ENCODE results near the gene ID2.

Gene ID2

DNA sequence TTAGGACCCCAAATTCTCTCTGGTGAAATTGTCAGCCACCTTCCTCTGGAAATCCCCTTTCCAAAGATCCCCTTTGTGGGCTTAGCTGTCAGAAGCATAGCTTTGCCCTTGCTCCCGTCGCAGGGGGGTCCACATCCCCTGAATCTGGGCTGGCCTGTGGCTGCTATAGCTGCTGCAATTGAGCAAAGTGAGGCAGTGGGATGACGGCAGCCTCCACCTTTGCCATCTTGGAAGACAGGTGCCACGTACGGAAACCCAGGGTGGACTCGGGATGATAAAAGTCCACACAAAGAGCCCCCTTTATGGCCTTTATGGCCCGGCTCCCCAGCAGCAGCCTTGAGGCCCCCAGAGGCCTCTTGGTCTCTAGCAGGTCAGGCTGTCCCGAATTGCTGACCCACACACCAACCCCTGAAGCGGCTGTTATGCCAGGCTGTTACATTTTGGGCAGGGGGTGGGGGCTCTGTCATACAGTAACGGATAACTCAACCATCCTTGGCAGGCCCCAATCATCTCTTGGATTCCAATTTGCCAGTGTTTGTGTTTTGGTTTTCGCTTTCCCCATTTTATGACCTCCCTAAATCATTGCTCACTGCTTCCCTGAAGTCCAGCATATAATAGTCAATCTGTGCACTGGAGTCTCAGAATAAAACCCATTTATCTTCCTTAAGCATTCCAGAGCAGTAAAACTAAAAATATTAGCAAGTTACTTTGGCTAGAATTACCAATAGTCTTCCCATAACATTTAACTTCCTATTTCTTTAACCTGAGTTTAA, 33.2 kb upstream of the ID2 start:
- DNase-seq = no peak

DNA sequence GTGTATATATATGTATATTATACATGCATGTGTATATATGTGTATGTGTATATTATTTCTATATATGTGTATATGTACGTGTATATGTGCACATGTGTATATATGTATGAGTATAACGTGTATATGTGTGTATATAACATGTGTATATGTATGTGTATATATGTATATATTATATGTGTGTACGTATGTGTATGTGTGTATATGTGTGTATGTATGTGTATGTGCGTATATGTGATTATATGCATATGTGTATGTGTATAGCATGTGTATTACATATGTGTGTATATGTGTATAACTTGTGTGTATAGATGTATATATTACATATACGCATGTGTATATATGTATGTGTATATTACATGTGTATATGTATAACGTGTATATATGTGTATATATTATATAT, 32.1 kb upstream of the ID2 start:
- no peak for DNase-seq

DNA sequence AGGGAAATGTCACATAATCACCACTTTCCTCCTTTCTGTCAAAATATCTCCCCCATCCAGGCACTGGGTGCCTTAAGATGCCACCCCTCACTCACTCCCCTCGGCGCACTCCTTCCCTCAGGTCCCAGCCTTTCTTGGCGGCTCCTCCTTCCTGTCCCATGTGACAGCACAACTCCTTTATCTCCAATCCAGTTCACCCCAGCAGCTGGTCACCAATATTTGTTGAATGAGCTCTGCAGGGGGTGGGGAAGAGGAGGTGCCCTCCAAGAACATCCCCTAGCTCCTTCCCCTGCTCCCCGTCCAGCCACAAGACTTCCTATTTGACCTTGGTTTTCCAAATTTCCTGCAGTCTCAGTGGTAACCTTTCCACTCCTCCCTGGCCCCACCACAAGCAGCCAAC, 31.6 kb upstream of the ID2 start:
- no peak for DNase-seq

DNA sequence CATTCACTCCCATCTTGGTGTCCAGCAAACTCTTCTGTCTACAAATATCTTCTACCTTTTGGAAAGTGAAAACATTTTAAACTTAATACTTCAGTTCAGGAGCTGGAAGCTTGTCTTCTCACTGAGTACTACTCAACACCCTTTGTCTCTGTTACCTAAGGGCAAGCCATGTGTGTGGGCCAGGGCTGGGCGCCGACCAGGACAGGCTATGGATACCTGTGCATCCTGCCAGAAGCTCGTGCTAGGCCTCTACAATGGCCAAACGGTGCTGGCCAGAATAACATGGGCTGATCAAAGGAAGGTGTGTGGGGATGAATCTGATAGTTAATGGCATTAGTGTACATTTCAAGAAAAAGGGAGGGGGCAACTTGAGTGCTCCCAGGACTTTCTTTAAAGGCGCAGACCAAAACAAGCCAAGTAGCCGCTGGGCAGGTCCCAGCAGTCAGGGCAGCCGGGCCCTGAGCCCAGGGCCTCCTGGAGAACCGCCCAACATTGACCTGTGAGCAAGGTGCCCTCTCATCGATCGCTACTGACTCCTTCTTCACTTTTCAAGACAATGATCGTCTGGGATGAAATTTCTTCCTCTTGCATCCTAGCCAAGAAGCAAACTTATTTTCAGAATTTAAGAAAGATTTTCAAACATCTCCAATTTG, 29.0 kb upstream of the ID2 start:
- no peak for DNase-seq

DNA sequence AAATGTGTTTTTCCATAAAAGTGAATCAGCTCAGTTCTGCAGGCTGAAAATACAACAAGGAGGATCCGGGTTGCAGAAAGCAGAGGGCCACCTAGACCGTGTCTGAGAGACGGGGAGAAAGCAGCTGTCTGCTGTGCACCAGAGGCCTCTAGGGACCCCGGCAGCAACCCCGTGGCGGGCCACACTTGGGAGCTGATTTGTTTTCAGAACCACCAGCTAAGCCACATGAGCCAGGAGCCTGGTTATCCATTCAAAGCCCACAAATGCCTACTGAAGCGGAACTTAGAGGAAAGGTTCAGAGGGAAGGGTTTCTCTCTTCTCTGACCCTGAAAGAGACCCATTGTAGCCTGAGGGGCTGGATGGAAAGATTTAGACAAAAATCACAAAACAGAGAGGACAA, 28.4 kb upstream of the ID2 start:
- no peak for DNase-seq

DNA sequence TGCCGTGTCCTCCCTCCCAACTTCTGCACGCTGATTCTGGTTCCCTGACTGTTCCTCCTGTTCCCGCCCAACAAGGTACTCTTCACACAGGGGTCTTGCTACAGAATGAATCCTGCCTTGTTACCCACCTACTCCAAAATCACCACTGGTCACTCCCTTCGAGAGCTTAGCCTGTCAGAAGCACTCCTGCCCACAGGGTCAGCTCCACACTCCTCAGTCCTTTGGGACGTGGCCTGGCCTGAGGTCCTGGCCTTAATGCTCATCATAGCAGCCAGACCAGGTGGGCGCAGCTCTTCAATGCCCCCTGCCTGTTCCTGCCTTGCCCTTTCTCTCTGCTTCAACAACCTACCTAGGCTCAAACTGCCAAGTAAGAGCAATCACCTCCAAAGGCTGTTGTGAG, 27.8 kb upstream of the ID2 start:
- no peak for DNase-seq

DNA sequence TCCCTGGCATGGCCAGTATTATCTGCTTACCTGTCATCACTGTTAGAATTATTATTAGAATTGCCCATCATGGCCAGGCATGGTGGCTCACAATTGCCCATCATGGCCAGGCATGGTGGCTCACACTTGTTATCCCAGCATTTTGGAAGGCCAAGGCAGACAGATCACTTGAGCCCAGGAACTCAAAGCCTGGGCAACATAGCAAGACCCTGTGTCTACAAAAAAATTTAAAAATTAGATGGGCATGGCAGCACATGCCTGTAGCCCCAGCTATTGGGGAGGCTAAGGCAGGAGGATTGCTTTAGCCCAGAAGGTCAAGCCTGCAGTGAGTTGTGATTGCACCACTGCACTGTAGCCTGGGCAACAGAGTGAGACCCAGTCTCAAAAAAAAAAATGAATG, 27.4 kb upstream of the ID2 start:
- DNase-seq = no peak

DNA sequence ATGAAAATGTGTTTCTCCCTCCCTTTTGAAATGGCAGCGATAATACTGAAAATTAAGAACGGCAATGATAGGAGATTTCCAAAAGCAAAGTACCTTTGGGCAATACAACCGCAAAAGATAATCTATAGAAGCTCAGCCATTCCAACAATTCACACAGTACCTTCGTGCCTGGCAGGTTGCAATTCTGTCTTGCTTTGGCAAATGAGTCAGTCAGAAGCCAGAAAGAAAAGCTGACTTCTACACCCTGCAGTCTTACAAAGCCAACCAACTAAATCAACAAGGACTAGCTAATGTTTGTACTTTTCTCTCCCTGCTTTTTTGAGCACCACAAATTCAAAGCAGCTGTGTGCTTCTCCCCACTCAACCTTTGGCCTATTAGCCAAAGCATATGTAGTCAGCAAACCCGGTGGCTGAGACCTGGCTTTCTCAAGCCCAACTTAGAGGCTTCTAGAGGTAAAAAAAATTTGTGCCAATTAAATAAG, 25.7 kb upstream of the ID2 start:
- DNase-seq = no peak

DNA sequence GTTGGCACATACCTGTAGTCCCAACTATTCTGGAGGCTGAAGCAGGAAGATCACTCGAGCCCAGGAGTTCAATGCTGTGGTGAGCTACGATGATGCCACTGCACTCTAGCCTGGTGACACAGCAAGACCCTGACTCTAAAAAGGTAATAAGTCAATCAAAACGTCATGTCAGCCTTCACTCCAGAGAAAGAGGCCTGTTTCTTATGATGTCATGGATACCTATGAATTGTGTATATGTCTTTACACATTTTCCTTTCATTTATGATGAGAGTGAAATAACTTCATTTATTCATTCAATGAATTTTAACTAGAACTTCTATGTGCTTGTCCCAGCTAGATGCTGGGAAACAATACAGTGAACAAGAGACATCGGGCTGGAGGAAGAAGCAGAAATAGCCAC, 25.0 kb upstream of the ID2 start:
- no peak for DNase-seq

DNA sequence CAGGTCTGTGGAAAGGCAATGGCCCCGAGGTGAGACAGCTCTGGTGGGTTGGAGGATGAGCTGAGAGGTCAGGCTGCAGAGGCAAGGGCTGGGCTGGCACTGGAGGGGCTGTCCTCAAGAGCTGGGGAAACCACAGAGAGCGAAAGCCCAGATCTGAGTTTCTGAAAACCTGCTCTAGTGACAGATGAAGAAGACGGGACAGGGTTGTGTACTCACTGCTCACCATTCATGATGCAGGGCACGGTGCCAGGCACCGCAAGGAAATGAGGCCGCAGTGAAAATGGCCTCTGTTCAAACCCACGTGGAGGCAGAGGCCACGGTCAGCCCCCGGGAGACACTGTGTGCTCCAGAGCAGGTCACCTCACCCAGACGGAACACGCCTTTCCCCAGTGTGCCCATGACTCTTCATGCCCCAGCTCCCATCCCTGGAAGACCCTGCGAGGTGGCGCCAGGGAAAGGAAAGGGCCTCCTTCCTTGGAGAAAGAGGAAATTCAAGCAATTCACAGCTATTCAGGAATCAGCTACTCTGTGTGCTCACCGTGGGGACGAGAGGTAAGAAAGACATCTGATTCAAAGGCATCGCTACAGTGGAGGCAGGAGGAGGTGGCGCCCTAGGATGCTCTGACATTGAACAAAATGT, 24.3 kb upstream of the ID2 start:
- no peak for DNase-seq

DNA sequence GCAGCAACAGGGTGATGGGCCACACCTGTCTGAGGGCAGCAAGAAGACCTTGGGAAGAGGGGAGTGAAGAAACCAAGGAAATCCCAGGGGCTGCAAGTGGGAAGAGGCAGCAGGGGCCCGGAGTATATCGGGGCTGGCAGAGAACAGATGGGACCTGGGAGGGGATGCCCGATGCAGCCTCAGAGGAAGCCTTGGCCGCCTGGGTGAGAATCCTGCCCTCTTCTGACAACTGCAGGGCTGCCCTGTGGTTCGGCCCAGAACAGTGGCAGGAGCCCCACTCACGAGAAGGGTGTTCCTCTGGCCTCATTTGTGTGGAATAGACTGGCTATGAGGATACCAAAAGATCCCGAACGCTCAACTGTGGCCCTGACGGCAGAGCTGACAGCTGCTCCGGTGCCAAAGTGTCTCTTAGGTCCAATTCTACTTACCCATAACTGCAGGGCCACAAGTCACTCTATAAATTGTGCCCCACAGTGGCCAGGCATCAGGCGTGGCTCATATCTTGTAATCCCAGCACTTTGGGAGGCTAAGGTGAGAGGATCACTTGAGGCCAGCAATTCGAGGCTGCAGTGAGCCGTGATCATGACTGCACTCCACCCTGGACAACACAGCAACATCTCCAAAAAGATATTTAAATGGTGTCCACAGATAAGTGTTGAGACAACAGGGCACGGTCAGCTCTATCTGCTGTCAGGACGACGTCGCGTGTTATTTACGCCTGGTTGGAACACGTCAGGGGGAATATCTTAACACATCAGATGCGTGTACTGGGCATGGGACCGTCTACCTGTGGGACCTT, 23.6 kb upstream of the ID2 start:
- DNase-seq = no peak

DNA sequence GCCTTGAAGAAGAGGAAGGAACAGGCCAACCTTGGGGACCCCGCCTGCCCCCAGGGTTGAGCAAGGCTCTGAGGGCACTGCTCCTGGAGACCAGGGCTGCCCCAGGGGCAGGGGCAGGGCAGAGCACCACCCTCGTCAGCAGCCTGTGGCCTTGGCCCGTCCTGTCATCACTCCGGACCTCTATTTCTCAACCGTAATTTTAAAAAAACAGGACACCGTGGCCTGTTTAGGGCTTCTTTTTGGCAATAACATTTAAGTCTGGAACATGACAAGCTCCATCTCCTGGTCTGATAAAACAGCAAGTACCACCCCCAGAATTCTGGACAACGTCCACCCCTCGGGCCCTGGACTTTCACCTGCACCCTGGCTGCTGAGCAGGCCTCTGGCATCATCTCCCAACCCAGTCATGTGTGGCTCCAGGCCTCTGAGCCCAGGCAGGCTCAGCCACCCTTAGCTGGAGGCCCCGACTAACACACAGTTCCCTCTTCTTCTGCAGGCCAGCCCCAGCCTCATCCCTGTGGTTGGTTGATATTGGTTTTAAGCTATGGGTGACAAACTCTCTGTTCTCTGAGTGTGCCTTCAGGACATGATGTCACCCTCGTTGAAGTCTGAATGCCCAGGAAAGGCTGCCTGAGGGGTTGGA, 22.6 kb upstream of the ID2 start:
- no peak for DNase-seq

DNA sequence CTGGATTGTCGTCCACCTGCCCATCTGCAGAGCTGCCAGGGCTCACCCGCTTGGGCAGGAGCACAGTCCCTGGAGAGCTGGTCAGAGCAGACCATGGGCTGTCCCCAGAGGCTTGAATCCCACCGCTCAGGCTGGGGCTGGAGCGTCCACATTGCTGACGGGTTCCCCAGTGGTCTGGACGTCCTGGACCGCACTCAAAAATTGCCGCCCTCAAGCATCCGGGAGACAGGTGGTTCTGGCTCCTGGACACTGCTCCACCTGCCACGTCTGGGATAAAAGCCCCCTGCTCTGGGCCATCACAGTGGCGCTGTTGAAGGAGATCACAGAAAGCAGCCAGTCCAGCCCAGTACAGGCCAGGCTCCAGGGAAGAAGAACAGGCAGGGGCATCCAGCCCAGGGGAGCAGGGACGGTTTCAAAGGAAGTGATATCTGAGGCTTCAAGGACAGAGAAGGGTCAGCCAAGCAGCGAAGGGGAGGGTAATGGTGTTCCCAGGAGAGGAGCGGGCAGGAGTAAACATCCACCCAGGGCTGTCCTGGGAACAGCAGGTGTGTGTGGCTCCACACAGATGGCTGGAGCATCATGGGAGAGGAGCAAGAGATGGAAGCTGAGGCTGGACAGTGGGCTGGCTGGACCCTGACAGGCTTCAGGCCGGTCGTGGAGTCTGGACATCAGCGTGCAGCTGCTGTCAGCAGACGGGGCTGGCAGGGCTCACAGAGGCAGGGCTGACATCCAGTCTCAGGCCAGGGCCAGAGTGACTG, 21.9 kb upstream of the ID2 start:
- no peak for DNase-seq

DNA sequence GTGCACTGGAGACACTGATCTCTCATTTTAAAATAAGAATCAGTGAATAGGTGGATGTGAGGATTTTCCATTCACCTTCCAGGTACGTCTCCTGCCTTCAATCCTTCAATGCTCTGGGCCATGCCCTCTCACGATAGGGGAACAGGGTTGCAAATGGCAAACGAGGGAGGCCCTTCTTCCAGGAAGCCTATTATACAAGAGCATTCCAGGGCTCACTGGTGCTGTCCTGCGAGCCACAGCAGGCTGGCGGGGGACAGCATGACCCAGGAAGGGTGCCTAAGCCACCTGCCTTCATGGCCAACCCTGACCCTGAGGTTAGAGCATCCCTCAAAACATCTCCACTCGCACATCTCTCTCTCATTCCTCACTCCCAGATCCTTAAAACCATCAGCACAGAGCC, 20.6 kb upstream of the ID2 start:
- no peak for DNase-seq

DNA sequence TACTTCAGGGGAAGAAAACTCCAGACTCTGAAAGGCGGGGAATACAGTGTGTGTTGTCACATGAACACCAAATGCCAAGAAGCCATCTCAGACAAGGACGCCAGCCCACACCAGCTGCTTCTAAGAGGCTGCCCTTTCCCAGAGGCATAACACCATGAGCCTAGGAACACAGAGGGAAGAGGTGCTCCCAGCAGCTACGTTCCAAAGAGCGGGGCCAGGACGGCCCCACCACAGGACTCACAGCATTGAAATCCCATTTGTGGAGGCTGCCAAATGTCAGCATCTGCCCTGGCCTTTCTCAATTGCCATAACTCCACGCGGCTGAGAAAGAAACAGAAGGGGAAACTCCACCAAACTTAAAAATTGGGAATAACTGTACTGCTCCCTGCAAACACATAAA, 20.1 kb upstream of the ID2 start:
- no peak for DNase-seq

DNA sequence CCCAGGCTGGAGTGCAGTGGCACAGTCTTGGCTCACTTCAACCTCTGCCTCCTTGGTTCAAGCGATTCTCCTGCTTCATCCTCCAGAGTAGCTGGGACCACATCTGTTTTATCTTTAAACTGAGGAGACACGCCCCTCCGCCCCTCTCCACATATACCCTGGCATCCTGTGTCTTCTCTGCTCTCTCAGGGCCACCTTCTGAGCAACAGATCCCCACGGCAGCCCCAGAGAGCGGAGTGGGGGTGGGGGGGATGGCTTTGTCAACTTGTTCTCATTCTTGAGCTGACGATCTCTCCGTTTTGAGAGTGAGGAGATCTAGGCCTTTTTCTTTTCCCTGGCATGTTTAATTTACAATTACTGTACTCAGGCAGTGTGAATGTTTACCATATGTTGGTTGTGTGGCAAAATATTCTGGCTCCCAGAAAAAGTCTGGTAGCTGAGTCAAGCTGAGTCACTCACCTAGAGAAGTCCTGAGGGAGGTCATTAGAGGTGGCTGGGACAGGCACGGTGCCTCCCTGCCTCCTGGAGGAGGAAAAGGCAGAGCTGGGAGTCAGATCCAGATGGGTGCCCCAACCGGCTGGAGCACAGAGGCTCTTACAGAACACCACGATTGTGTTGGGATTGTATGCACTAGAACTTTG, 19.5 kb upstream of the ID2 start:
- DNase-seq = peak; percentile 6

DNA sequence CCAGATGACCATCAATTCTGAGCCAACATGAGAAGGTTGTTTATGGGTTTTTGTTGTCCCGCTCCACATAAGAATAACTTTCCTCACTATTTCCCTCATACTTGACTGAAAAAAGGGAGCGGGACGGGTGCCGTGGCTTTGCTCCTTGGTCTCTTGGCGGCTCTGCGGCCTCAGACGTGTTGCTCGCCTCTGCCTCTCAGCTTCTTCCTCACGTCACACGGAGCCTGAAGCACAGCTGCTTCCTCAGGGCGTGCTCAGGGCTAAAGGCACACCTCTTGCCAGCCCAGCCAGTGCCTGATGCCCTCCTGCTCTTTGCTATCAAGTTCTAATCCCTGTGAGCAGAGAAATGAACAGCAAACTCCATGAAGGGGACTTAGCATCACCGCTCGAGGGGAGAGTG, 17.9 kb upstream of the ID2 start:
- no peak for DNase-seq

DNA sequence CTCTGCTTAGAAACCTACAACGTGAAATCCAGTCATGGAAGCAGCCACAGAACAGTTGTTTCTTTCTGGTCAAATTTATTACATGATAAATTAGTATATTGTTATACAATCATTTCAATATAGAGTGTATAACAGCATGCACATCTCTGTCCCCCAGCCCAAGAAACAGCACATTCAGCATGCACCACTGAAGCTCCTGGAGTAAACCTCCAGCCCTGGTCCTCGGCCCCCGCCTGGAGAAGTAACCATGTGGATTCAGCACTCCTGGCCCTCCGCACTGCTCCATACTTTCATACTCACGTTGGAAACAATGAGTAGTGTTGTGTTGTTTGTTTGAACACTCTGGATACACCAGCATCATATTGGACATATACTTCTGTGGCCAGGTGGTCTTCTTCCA, 15.3 kb upstream of the ID2 start:
- DNase-seq = no peak

DNA sequence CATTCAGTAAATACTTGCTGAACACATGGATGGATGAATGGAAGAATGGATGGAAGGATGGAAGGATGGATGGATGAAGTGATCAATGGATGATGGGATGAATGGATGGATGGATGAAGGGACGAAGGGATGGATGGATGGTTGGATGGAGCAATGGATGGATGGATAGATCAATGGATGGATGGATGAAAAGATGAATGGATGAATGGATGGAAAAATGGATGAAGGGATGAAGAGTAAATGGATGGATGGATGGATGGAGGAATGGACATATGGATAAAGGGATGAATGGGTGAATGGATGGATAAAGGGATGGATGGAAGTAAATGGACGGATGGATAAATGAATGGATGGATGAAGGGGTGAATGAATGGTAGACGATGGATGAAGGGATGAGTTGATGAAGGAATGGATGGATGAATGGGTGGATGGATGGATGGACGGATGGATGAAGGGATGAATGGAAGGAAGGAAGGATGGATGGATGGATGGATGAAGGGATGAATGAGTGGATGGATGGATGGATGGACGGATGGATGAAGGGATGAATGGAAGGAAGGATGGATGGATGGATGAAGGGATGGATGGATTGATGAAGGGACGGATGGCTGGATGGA, 13.9 kb upstream of the ID2 start:
- DNase-seq = no peak

DNA sequence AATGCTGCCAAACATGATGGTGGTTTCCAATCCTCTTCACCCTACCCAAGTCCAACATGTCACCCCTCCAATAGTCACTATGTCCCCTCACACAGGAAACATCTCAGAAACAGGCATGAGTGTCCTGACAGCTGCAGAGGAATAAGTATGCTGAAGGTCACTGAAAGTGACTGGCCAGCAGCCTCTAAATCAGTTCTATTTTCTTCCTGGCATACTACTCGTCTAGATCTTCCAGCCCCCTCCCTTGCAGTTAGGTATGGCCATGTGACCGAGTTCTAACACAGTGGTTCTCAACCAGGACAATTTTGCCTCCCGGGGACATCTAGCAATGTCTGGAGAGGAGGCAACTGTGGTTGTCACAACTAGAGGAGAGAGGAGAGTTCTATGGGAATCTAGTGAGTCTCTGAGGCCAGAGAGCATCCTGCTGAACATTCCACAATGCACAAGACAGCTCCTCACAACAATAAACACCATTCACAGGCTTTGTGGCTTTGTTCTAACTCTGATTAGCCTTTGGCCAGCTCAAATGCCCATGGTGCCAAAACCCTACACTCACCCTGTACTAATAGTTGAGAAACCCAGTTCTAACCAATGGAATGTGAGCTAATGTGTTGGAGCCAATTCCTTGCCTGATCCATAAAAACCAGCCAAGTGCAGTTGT, 12.6 kb upstream of the ID2 start:
- DNase-seq = no peak

DNA sequence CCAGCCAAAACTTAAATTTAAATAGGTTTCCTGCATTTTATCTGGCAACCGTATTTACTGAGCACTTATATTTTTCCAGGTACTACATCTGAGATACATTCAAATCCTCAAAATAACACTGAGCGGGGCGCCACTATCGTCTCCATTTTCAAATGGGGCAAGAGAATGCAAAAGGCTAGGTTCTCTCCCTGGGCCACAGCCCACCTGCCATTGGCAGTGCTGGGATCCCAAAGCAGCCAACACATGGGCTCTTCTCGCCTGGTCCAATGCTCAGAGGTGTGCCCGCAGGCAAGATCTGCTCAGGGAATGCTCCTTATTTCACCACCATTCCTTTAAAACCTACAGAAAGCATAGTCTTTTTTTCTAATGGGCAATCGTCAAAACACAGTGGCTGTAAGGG, 11.3 kb upstream of the ID2 start:
- no peak for DNase-seq
